Activated CD8-positive, alpha-beta memory T cell treated with anti-CD3 and anti-CD28 coated beads for 36 hours (primary cell): ENCODE results near the gene KRTAP10-9. TPM values are rescaled to one million over a fixed set of nuclear protein-coding genes. Genes with fewer than 3 reads are reported as not detected.
"Not testable (repeated sequence)": the region's sequence is repeated elsewhere in the genome, so short reads cannot be mapped to it uniquely, and the experiment has no call there.

Experiments used
- CTCF ChIA-PET: fragments of 350-600 bp; sonication (Branson Sonifier 250); formaldehyde crosslinking; loops from one replicate; lab custom pipeline; 2021; ENCODE audit warnings: antibody characterized with exemption; lab: Charles Lee
- POLR2A ChIA-PET: fragments of 350-600 bp; sonication (Branson Sonifier 250); formaldehyde crosslinking; loops from one replicate; lab custom pipeline; 2021; ENCODE audit warnings: antibody characterized with exemption; lab: Charles Lee
- total RNA-seq, 2 experiments: library from RNA; stranded (reverse); gene quantifications; one replicate each; pipeline ENCODE4 v1.2.3, GENCODE V29; 2021

The KRTAP10-9 gene
- total RNA-seq, 2 experiments from 2014 or later: not detected

- CTCF ChIA-PET: no interaction called here
- POLR2A ChIA-PET: no interaction called here
Measured at GRCh38 chr21:44636209-44637017, 9.5 kb downstream of the KRTAP10-9 start.

- POLR2A ChIA-PET: no interaction called here
- CTCF ChIA-PET: no interaction called here
Measured at GRCh38 chr21:44637018-44637850, 10.3 kb downstream of the KRTAP10-9 start, which contains the start of gene KRTAP10-10. TSS of gene KRTAP10-10 (plus strand) at chr21:44637356. CDS start at chr21:44637418, 62 bp downstream.

GRCh38 chr21:44637851-44638348, 11.0 kb downstream of the KRTAP10-9 start:
- CTCF ChIA-PET, POLR2A ChIA-PET: not testable (repeated sequence)

- POLR2A ChIA-PET, CTCF ChIA-PET: not testable (repeated sequence)
Measured at GRCh38 chr21:44638506-44639330, 11.8 kb downstream of the KRTAP10-9 start.

- ChIA-PET CTCF (no interaction called here), POLR2A (no interaction called here)
Measured at GRCh38 chr21:44639331-44639655, 12.4 kb downstream of the KRTAP10-9 start.

GRCh38 chr21:44640761-44641160, 13.9 kb downstream of the KRTAP10-9 start:
- ChIA-PET CTCF (no interaction called here), POLR2A (no interaction called here)

GRCh38 chr21:44643741-44644310, 16.9 kb downstream of the KRTAP10-9 start:
- ChIA-PET POLR2A (no interaction called here), CTCF (no interaction called here)

- ChIA-PET CTCF (no interaction called here), POLR2A (no interaction called here)
Measured at GRCh38 chr21:44644878-44645277, 18.0 kb downstream of the KRTAP10-9 start.

GRCh38 chr21:44646366-44647221, 19.7 kb downstream of the KRTAP10-9 start, which contains the start of gene KRTAP10-11:
TSS of gene KRTAP10-11 (plus strand) at chr21:44646414. CDS start at chr21:44646459, 45 bp downstream.
- POLR2A ChIA-PET, CTCF ChIA-PET: not testable (repeated sequence)

GRCh38 chr21:44647222-44647552, 20.3 kb downstream of the KRTAP10-9 start:
- POLR2A ChIA-PET: no interaction called here

GRCh38 chr21:44648557-44649311, 21.8 kb downstream of the KRTAP10-9 start:
- CTCF ChIA-PET: no interaction called here

More at GRCh38 chr21:44647222-44647552, 20.3 kb downstream of the KRTAP10-9 start:
- CTCF ChIA-PET: no interaction called here

GRCh38 chr21:44649521-44650100, 22.7 kb downstream of the KRTAP10-9 start:
- ChIA-PET POLR2A (no interaction called here), CTCF (no interaction called here)

More at GRCh38 chr21:44648557-44649311, 21.8 kb downstream of the KRTAP10-9 start:
- POLR2A ChIA-PET: no interaction called here

GRCh38 chr21:44650265-44650972, 23.5 kb downstream of the KRTAP10-9 start:
- CTCF ChIA-PET: no interaction called here

GRCh38 chr21:44650973-44651675, 24.2 kb downstream of the KRTAP10-9 start:
- POLR2A ChIA-PET: no interaction called here
- CTCF ChIA-PET: no interaction called here

More at GRCh38 chr21:44650265-44650972, 23.5 kb downstream of the KRTAP10-9 start:
- POLR2A ChIA-PET: no interaction called here

GRCh38 chr21:44653123-44653522, 26.2 kb downstream of the KRTAP10-9 start:
- CTCF ChIA-PET: interaction anchor here (0.8 kb wide), 1 partner anchor 87 kb away, joined by 3 read pairs; no protein-coding TSS in a partner anchor

More at GRCh38 chr21:44653123-44653522, 26.2 kb downstream of the KRTAP10-9 start:
- POLR2A ChIA-PET: no interaction called here
